Measurements from ENCODE around the gene TBX4. TPM values are rescaled to one million over a fixed set of nuclear protein-coding genes. Genes with fewer than 3 reads are reported as not detected.

Gene TBX4
- total RNA-seq, 1 experiment from 2014 or later, result not detected

GRCh38 chr17:61418449-61418848, 33.8 kb upstream of the TBX4 start:
- H4K91ac ChIP-seq (ENCODE audit: insufficient read length, low read depth, low read length), result no peak overlapping the region
- no peak overlapping the region for H3T11ph ChIP-seq (ENCODE audit: low read length)
- no peak overlapping the region for H2BK120ac ChIP-seq (ENCODE audit: low read depth, low read length, poor library complexity, severe bottlenecking)
- H3K79me1 ChIP-seq (ENCODE audit: insufficient read depth, low read depth, low read length, poor library complexity, severe bottlenecking), result no peaks in the 10 kb centered on the region
- H3K36me3 Mint-ChIP-seq (ENCODE audit: insufficient read depth in 1 of 3, low read depth in 3 of 3), result no peaks in the 10 kb centered on the region
- H3K9me3 ChIP-seq (ENCODE audit: control insufficient read depth, low read depth, low read length), result no peaks in the 10 kb centered on the region
- H3K79me2 ChIP-seq (ENCODE audit: insufficient read depth, low read length), result no peaks in the 10 kb centered on the region
- H3K4me3 Mint-ChIP-seq, result no peak overlapping the region; a peak in 1 of 5 replicates
- no peak overlapping the region for H2BK15ac ChIP-seq (ENCODE audit: low read depth, low read length)
- no peak overlapping the region for H3K9ac ChIP-seq (ENCODE audit: extremely low read depth, insufficient read length, low read length)
- DNase-seq, result no peak
- no peak overlapping the region for H3K27ac ChIP-seq (ENCODE audit: insufficient read length, low read depth, low read length)
- no peak overlapping the region for H2BK5ac ChIP-seq (ENCODE audit: insufficient read length, low read length)
- WGBS (ENCODE audit: extremely low coverage, insufficient read length, low lambda C conversion rate), result no CpG with 5 or more reads among the region's 2 CpGs
- peaks cover 5 to 10% of the 10 kb centered on the region in 2 experiments for H3K4me1 Mint-ChIP-seq
- H4K5ac ChIP-seq (ENCODE audit: insufficient read length, low read depth, low read length), result no peak overlapping the region
- H3K9me3 Mint-ChIP-seq, result no peaks in the 10 kb centered on the region
- H2BK12ac ChIP-seq (ENCODE audit: insufficient read length, low read depth, low read length), result no peak overlapping the region
- no peak overlapping the region for H3K18ac ChIP-seq (ENCODE audit: insufficient read length, low read depth, low read length)
- H3K23ac ChIP-seq (ENCODE audit: insufficient read length, low read depth, low read length), result no peak overlapping the region
- no peaks in the 10 kb centered on the region for H3K23me2 ChIP-seq (ENCODE audit: insufficient read length, low read depth, low read length, poor library complexity, severe bottlenecking)
- no peak for TF ChIP-seq CTCF (conservative IDR thresholded peaks at IDR 0.05)
- peaks cover 10% of the 10 kb centered on the region for H3K27me3 ChIP-seq (ENCODE audit: insufficient read depth, low read length)
- H3K56ac ChIP-seq (ENCODE audit: insufficient read length, low read depth, low read length), result no peak overlapping the region
- H2AFZ ChIP-seq (ENCODE audit: low read length), result no peak overlapping the region
- no peaks in the 10 kb centered on the region; the same call in 1 of the 2 replicates for H3K4me1 ChIP-seq (ENCODE audit: insufficient read depth, low read length)
- peaks cover 87% of the 10 kb centered on the region for H3K27me3 Mint-ChIP-seq (ENCODE audit: low read depth)
- H3K4ac ChIP-seq (ENCODE audit: low read depth, low read length), result no peak overlapping the region
- no peak overlapping the region for H3K14ac ChIP-seq (ENCODE audit: insufficient read depth, low read length)
- H2BK20ac ChIP-seq (ENCODE audit: low read depth, low read length, poor library complexity, severe bottlenecking), result no peak overlapping the region
- H3K4me2 ChIP-seq (ENCODE audit: insufficient read depth, insufficient read length, low read length), result no peak overlapping the region
- H2AK5ac ChIP-seq (ENCODE audit: insufficient read length, low read length), result no peak overlapping the region
- H3K27ac Mint-ChIP-seq, result no peak overlapping the region
- no peak overlapping the region for H4K8ac ChIP-seq (replicated peaks; ENCODE audit: insufficient read length, low read depth, low read length)
- H4K20me1 ChIP-seq (ENCODE audit: control insufficient read depth, insufficient read depth, insufficient read length), result no peaks in the 10 kb centered on the region

Data from H9 (cell line).